HG03565 (cell line): ENCODE results near the gene SLC5A10.

Experiments used
- ATAC-seq: cut with Tn5 transposase; IDR thresholded peaks from one replicate; pipeline ENCODE4 v1.9.1; 2021; ENCODE audit warnings: mild to moderate bottlenecking, moderate library complexity; ENCODE audit not compliant: unreplicated experiment

SLC5A10 gene

DNA sequence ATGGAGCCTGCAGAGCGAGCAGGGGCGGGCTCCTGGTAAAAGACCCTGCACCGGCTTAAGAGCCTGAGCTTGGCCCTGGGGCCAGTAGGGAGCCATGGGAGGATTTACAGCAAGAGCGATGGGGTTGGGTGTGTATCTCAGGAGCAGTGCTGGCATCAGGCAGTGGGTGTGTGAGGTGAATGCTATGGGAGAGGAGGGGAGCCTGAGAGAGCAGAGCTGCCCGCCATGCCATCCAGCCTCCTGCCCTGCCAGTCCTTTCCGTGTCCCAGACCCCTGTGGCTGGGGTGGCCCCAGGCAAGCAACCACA is 29.3 kb downstream of the SLC5A10 start:
- ATAC-seq, result no peak

DNA sequence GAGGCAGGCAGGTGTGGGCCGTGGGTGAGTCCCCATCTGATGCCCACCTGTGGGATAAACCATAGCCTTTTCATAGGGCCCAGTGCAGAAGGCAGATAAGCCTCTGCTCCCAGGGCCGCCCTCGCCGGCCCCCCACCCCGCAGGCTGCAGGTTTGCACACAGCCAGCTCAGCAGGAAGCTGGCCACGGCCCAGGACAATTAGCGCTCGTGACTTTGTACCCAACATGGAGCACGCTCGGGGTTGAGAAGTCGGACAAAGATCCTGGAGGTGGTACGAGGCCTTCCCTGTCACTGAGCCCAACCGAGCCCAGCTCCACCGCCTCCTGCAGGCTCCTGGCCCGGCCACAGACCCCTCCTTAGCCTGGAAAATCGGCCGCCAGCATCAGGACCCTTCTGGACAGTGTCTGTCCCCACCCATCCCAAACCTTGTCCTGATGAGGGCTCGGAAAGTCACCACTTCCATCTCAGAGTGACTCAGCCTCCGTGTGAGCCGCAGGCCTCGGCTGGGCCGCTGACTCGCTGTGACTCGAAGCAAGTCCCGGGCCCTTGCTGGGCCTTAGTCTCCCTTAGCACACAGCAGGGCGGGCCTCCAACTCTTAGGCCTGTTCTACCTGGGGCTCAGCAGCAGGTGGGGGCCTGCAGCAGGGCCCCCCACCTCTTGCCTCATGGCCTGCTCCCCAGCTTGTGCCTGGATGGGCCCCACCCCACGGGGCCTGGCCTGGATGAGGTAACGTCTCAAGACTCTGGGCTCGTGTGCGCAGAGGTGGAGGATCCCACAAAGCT is 29.9 kb downstream of the SLC5A10 start:
- no peak for ATAC-seq

GRCh38 chr17:18984273-18985114 is 32.5 kb downstream of the SLC5A10 start:
- no peak for ATAC-seq

DNA sequence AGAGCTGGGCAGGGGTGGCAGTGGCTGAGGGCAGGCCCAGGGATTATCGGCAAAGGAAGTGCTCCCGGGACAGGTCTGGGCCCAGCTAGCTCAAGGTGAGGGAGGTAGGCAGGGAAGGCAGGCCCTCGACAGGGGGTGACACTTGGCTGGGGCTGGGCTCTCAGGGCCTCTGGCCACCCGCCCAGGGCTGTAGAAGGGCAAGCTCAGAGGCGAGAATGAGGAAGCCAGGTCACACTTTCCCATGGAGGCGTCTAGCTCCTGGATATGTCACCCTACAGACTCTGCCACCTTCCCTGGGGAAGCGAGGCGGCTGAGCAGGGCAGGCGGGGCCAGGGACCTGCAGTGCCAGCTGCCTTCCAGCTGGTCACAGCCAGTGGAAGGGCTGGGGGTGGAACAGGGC is 33.5 kb downstream of the SLC5A10 start:
- no peak for ATAC-seq

DNA sequence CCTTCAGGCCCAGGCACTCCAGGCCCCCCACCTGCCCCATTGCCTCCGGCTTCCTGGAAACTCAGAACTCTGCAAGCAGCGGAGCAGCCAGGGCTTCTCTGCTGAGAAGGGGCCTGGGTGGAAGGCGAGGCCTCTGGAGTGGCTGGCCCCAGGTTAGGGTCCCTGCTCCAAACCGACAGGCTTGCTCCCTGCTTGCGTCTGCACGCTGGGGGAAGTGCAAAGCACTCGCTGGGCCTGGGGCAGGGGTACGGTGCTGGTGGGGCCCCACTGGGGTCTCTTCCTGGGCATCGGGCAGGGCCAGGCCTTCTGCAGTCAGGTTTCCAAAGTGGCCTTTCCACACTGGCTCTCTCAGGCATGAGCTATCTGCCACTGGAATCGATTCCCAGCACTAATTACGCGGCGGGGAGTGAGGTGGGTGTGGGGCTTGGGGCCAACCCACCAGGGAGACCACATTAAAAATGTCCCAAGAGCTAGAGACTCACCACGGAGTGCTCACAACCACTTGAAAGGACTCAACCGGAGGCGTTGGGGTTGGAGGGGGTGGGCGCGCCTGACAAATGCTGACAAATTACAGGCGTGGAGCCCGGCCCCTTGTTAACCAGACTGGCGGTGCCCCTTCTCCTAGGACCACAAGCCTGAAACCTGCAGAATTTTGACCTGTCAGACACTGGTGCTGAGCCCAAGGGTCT is 34.7 kb downstream of the SLC5A10 start:
- ATAC-seq, result no peak

DNA sequence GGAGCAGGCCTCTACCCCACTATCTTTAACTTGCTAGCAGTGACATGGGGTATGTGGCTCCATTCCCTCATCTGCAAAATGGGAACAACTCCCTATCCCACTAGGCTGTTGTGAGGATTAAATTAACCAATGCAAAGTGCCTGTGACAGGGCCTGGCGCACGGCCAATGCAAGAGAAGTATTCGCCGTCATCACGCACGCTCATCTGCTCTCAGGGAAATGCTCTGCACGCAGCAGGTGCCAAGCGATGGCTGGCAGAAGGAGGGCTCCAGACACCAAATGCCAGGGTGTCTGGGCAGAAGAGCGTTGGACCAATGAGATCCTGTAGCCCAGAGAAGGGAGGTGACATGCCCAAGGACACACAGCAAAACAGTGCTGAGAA is 35.3 kb downstream of the SLC5A10 start:
- no peak for ATAC-seq

GRCh38 chr17:18987862-18988545 is 36.0 kb downstream of the SLC5A10 start:
- ATAC-seq, result no peak

- no peak for ATAC-seq
Observed at GRCh38 chr17:18988546-18989173, 36.7 kb downstream of the SLC5A10 start.

DNA sequence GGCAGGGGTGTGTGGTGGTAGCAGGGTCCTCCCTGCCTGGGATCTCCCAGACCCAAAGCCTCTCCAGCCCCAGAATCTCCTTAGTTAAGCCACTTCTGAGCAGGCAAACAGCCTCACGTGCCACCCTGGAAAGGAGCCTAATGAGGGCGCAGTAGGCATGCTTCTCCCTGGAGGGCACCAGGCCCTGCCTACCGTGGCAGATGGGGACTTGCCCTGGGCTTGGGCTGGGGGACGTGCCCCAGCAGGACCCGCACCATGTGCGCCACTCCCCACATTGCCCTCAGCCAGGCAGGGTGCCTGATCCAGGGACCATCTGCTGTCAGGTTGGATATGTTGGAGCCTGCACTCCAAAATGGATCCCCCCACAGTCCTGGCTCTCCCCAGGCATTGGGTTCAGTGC is 38.4 kb downstream of the SLC5A10 start:
- no peak for ATAC-seq

DNA sequence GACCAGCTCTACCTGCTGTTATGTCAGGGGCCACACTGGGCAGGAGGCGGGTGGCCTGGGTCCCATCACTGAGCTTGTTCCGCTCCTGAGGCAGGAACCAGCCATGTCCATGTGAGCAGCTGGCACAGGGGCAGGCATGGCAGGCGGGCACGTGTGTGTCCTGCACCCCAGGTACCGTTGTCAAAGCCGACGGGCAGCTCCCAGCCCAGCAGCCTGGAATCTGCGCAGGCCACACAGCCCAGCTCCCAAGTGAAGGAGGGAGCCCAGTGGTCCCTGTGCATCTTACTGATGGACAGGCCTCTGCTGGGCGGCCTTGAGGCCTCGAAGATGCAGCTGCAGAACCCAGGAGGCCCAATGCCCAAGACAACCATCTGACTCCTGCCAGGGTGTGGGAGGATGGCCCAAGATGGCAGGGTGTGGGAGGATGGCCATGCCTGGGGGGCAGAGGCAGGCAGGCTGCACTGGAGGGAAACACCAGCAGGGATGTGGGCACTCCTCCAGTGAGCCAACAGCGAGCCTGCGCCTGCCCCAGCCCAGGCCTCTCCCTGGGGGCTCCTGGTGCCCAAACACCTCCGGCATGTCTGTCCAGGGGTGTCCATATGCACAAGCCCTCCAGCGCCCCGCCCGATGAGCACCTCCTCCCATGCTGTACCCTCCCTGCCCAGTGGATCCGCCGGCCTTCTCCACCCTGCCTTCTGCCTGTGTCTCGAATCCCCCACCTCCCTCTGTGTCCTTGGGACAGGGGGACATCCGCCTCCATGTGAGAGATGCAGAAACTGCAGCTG is 39.8 kb downstream of the SLC5A10 start:
- ATAC-seq, result no peak

DNA sequence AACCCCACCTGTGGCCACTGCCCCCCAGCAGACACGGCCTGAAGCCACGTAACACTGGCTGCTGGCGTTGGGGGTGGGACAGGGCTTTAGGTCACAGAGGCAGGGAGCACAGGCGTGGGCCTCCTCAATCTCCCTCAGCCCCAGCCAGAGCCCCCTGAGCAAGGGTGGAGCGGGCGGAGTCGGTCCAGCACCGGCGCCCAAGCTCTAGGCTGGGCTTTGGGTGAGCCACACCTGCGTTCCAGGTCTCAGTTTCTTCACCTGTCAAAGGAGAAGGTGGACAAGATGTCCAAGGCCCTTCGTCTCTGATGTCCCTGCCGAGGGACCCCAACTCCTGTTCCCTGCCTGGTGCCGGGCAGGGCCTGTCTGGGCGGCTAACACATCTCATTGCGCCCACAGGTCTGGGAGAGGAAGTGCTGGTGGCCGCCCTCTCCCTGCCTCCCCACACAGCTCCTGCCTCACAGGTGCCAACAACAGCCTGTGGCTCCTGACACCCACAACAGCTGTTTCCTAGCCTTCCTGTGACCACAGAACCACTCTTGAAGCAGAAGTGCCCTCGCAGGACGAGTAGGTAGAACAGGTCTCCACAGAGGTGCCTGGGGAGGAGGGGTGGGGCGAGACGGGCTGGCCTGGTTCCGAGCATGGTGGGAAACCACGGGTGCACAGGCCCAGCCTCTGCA is 40.6 kb downstream of the SLC5A10 start:
- ATAC-seq, result no peak

DNA sequence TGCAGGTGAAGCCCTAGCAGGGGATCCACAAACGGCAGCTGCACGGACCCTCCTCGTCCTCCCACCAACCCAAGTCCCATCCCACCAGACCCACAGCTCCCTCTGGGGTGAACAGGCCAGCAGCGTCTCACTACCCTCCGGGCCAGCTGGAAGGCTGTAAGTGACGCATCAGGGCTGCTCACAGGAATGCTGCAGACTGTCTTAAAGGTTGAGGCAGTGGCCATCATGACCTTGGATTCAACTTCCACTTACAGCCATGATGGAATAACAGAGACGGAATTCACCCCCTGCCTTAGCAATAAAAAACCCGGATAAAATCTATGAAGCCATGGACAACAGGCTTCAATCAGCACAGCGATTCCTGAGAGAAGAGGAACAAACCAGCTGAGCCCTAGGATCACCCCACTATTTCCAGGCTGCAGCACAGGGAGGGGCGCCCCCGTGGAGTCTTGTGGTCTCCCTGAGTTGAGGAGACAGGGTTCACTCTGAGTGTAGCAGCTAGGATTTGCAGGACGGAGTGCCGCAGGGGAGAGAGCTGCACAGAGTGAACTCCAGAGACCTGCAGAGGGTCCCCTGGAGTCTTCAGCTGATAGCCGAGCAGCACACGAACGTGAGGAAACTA is 42.1 kb downstream of the SLC5A10 start:
- no peak for ATAC-seq

DNA sequence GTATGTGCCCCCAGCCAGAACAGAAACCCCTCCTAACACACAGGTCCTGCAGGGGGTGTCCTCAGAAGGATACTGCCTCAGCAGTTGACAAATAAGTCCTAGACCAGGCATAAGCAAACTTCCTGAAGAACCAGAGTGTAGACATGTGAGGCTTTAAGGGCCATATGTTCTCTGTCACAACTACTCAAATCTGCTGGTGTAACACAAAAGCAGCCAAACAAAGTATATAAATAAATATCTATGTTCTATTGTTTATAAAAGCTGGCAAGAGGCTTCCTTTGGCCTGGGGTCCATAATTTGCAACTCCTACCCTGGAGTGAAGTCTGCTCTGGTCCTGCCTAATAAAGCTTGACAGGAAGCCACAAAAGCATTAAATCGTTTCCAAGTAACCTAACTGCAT is 42.7 kb downstream of the SLC5A10 start:
- no peak for ATAC-seq

DNA sequence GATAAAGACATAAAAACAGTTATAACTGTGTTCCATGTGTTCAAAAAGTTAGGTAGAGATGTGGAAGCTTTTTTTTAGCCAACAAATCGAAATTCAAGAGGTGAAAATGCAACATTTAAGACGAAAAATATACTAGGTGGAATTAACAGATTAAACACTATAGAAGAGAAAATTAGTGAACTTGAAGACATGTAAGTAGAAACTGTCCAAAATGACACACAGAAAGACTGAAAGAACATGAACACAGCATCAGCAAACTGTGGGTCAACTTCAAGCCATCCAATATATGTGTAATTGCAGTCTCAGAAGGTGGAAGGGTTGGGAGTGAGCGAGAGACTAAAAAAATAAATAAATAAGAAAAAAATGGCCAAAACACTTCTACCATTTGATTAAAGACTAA is 43.3 kb downstream of the SLC5A10 start:
- ATAC-seq, result no peak

GRCh38 chr17:18996458-18996857 is 44.5 kb downstream of the SLC5A10 start:
- ATAC-seq, result no peak

DNA sequence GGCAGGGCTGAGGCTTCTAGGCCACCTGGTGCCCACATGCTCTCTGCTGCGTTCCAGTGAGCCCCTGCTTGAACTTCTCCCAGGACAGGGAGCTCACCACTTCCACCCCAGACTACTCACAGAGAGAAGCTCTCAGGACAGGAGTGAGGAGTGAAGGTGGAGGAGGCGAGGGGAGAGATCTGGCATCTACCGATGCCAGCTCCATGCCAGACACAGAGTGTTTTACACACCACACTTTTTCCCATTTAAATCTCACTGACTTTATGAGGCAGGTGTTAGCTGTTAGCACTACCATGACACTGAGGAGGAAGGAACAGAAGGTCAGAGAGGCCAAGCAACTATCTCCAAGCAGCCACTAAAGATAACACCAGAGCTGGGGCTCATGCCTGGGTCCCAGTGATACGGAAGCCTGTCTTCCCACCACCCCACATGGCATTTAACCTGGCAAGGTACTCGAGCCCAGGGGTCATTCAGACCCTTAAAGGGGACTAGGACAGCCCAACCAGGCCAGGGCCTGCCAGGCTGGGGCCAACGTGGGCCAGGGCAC is 45.8 kb downstream of the SLC5A10 start:
- no peak for ATAC-seq

- ATAC-seq, result no peak
Observed at GRCh38 chr17:18999394-18999793, 47.4 kb downstream of the SLC5A10 start.

- no peak for ATAC-seq
Observed at GRCh38 chr17:18999911-19000310, 47.9 kb downstream of the SLC5A10 start.
